Measurements from ENCODE around the gene LRIG2. TPM values are rescaled to one million over a fixed set of nuclear protein-coding genes. Genes with fewer than 3 reads are reported as not detected.

LRIG2 gene
- total and polyA plus RNA-seq, 9 of the 15 experiments (the other 6 are each of a cell fraction or from before 2014, with no cell fraction given), result 1.8 to 28.1 (median 11.5) TPM

GRCh38 chr1:113042285-113043143 lies 30.5 kb upstream of the LRIG2 start (continued):
- no peak for TF ChIP-seq CBX3 (IDR thresholded peaks at IDR 0.05; ENCODE audit: borderline replicate concordance in 1 of 2, low read length in 2 of 2)
- TF ChIP-seq, protein P1, sequence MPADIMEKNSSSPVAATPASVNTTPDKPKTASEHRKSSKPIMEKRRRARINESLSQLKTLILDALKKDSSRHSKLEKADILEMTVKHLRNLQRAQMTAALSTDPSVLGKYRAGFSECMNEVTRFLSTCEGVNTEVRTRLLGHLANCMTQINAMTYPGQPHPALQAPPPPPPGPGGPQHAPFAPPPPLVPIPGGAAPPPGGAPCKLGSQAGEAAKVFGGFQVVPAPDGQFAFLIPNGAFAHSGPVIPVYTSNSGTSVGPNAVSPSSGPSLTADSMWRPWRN (IDR thresholded peaks at IDR 0.05; ENCODE audit: low read depth), result 0 out of 2 replicates have a peak, but pooled peaks have one; percentile 27
- no peak for TF ChIP-seq ZNF79 (CRISPR knock-in tag; IDR thresholded peaks at IDR 0.05; ENCODE audit: low read depth)
- TF ChIP-seq RERE (CRISPR knock-in tag; IDR thresholded peaks at IDR 0.05; ENCODE audit: borderline replicate concordance), result no peak
- TF ChIP-seq USF2 (CRISPR knock-in tag; IDR thresholded peaks at IDR 0.05), result no peak
- no peak for TF ChIP-seq EGR1 (conservative IDR thresholded peaks at IDR 0.05)
- TF ChIP-seq GTF2E2 (tag; IDR thresholded peaks at IDR 0.05), result no peak
- TF ChIP-seq KDM4B (IDR thresholded peaks at IDR 0.05; ENCODE audit: borderline replicate concordance in 2 of 2, low read depth in 1 of 2), result no peak
- no peak for TF ChIP-seq IRF9 (tag; IDR thresholded peaks at IDR 0.05)
- TF ChIP-seq, protein P2, sequence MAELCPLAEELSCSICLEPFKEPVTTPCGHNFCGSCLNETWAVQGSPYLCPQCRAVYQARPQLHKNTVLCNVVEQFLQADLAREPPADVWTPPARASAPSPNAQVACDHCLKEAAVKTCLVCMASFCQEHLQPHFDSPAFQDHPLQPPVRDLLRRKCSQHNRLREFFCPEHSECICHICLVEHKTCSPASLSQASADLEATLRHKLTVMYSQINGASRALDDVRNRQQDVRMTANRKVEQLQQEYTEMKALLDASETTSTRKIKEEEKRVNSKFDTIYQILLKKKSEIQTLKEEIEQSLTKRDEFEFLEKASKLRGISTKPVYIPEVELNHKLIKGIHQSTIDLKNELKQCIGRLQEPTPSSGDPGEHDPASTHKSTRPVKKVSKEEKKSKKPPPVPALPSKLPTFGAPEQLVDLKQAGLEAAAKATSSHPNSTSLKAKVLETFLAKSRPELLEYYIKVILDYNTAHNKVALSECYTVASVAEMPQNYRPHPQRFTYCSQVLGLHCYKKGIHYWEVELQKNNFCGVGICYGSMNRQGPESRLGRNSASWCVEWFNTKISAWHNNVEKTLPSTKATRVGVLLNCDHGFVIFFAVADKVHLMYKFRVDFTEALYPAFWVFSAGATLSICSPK (IDR thresholded peaks at IDR 0.05; ENCODE audit: borderline replicate concordance), result no peak
- peak; percentile 7 for TF ChIP-seq MEIS2 (IDR thresholded peaks at IDR 0.05; ENCODE audit: partially characterized antibody)
- TF ChIP-seq ADNP (tag; IDR thresholded peaks at IDR 0.05), result peak; percentile 70; the same call in 1 of the 2 replicates
- no peak for TF ChIP-seq ZNF232 (CRISPR knock-in tag; IDR thresholded peaks at IDR 0.05)
- TF ChIP-seq TGIF2 (CRISPR knock-in tag; IDR thresholded peaks at IDR 0.05), result no peak
- TF ChIP-seq BHLHE40 (IDR thresholded peaks at IDR 0.05; ENCODE audit: low read length), result peak; percentile 42; the same call in 1 of the 2 replicates
